Colon (tissue), 2 donors: ENCODE data around the gene RELL2.

Source experiments
- FAIRE-seq: peaks from 2 replicates; lab custom pipeline; 2012; peaks lifted over from hg19 to GRCh38; lab: Jason Lieb, UNC
- donor health status: control.
- donor health status: control.

Gene RELL2

DNA sequence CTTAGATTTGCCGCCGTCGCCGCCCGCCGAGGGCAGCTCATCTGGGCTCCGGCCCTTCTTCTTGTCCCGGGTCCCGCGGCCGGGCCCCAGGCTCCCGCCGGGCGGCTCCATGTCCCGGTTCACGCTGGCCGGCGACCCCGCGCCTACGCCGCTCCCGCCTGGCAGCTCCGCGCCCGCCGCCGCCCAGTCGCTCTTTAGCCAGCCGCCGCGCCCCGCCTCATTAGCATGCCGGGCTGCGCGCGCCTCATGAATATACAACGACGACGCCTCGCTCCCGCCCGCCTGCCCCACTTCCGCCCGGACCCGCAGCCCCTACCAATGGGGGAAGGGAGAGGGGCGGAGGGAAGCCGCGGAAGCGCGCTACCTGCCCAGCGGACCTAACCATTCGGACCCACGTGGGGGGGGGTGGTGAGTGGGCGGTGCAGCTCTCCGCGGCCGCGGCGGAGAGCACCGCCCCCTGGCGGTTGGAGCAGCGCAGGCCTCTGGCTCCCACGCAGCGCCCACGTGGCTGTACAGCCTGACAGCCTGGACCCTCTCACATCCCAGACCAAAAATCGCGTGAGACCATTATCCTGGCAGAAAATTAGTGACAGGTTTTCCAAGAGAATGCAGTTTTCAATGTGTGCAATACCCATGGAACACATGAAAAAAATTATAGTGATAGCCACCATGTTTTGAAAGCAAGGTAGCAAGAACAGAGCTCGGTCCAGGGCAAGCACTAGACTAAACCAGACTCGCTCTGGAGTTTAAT is 17.8 kb upstream of the RELL2 start, which contains the start of gene DIAPH1:
DIAPH1 (minus strand) TSS at position 197 of the 751 bp plus-strand sequence; CDS start at position 111, 86 bp downstream.
- FAIRE-seq, result no peak

DNA sequence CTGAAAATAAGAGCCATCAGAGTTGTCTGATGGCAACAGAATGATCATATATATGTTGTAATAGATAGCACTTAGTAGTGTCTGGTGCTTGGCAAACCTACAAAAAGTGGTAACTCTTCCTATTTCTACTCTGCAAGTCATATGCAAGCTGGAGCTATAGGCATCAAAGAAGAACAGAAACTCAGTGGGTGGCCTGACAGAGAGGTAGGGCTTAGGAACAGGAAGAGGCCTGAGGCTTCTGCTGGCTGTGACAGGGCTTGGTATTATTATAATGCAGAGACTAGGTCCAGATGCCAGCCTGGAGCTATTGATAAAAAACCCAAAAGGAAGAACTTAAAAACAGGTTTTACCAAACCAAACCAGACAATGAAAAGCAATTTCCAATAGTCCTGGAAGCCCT is 13.6 kb upstream of the RELL2 start:
- no peak for FAIRE-seq

DNA sequence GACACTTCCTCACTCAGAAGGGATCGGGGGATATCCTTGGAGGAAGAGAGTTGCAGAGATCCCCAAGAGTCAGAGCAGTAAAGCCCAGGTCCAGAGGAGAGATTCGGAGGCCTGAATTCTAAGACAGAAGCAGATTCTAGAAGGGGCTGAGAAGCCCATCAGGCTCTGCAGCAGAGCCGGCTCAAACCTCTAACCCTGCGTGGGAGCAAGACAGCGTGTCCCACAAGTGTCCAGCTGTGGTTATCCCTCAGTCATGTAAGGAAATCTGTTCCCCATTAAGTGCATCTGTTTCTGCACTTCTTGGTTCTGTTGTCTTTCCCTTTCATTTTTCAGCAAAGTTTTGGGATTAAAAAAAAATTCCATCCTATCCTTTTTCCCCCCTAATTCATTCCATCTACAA is 13.2 kb upstream of the RELL2 start:
- no peak for FAIRE-seq

DNA sequence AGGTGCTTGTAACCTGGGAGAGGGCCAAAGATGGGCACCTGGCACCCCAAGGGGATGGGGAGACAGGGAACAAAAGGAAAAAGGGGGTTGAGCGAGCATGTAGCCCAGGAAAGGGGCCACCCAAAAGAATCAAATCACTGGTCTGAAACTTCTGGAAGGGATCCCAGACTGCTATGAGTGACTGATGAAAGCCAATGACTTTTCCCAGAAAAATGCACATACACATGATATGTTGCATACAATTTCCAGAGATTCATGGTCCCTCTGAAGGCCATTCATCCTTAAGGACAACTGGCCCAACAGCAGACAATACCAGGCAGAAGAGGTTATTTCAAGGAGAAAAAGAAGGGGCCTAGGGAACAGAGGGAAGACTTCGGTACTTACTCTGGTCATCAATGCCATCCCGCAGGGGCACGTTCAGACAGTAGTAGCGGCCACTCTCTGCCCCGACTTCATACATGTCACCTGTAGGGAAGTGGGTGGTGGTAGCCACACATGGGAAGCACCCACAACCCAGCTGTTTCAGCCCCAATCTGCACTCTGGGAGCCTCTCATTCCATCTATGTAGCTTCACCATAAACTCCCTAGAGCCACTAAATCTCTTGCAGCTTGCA is 8.5 kb upstream of the RELL2 start:
- no peak for FAIRE-seq

DNA sequence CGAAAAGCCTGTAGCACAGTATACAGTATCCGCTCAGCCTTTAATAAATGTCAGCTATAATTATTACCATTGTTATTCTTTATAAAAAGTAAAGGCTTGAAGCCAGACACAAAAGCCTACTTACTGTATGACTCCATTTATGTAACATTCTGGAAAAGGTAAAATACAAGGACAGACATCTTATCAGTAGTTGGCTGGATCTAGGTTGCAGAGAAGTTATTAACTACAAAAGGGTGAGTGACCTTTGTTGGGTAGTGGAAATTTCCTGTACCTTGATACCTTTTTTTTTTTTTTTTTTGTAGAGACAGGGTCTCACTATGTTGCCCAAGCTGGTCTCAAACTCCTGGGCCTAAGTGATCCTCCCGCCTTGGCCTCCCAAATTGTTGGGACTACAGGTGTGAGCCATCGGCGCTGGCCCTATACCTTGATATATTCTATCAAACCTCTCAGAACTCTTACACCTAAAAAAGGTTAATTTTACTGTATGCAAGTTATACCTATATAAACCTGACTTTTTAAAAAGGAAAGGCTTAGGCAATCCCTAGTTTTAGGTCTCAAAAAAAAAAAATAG is 6.1 kb upstream of the RELL2 start:
- no peak for FAIRE-seq

DNA sequence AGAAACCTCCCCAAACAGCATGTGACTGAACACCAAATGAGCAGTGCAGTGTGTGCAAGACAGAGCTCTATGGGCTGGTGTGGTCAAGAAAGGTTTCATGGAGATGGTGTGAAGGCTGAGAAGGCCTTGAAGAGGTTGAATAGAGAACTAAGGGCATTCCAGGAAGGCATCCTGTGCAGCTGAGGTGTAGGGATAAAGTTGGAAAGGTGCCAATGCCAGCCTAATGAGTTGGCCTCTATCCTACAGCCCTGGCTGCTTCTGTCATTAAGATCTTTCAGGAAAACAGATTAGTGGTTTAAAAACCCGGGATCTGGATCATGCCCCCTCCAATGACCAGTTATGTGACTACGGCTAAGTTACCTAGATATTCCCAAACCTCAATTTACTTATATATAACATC is 4.1 kb upstream of the RELL2 start:
- FAIRE-seq, result no peak

DNA sequence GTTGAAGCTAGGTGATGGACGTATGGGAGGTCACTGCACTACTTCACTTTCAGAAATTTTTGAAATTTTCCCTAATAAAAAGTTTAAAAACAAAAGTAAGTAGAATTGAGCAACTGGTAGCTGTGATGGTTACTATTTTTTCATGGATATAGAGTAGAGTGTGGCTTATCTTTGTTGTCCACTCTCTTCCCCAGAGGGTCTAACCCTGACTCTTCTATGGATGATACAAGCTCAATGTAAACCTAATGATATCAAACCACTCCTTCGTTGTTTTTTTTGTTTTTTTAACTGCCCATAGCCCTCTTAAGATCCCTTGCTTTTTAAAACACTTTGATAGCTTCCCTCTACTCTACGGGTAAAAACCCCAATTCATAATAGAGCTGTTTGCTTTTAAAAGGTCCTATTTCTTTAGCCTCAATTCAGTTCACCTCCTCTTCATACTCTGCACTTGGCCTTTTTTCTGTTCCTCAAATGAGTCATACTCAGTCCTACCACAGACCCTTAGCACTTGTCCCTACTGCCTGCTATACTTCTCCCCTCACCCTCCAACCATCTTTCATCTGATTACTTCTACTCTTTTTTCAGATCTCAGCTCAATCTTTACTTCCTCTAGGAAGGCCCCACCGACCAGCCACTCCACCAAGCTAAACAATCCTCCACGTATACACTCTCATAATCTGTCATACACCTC is 2.8 kb upstream of the RELL2 start:
- no peak for FAIRE-seq

DNA sequence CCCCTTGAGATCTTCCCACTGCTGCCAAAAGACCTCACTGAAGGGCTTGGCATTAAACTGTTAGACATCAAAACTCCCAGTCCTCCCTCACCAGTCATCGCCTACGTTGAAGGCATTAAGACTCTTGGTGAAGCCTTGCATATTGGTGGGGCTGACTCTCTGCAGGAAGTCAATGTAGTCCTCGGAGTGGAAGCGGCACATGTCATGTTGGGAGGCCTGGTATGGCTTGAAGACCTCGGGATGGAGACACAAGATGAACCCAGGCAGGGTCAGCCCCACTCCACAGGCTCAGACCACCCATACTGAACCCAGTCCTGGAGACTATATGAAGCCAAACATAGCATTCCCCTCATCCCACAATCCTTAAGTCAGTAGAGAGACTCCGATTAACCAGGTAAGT is 2.1 kb upstream of the RELL2 start:
- FAIRE-seq, result no peak

DNA sequence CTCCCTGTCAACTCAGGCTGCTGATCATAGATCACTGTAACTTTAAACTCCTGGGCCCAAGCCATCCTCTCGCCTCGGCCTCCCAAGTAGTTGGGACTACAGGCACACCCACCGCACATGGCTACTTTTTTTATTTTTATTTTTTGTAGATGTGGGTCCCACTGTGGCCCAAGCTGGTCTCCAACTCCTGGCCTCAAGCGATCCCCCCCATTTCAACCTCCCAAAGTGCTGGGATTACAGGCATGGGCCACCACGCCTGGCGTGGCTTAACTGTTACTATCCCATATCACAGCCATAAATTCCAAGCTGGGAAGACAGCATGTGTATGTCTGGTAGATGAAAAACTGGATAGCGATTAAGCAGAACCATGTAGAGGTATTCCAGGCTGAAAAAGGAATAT is 1.2 kb upstream of the RELL2 start:
- no peak for FAIRE-seq

DNA sequence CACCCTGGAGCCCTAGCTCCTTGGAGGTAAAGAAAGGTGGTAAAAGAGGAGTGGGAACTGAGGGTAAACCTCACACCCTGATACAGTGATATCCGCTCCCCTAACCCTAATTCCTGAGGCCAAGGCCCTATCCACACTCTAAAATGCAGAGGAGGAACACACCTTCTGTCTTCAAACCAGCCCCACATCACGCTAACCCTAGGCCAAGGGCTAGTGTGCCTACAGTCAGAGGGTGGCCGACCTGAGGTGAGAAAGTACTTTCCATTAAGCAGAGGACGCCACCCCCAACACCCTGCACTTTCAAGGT is 738 bp upstream of the RELL2 start:
- FAIRE-seq, result no peak

DNA sequence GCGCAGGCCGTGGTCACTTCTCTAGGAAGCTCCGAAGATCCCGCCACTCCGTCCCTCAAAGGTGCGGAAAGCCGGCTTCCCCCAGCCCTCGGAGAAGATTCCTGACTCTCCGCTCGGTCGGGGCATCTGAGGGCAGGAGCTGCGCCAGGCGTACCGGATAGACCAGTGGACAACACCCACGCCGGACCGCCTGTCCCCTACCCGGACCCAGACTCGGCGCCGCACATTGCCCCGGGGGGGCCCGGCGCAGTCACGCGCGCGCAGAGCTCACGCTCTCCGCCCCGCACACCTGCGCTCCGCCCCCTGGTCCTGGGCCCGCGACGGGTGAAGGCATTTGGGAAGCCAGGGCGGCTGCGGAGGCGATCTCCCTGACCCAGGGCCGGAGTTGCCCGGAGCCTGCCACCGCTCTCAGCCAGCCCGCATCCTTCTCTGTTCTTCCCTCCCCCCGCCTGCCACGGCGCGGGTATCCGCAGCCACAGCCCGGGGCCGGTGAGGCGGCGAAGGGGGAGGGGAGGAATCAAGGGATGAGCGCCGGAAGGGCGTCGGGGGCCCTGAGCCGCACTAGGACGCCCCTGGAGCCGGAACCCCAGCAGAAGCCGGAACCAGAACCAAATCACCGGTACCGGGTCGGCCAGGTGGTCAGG is 448 bp downstream of the RELL2 start:
- FAIRE-seq, result no peak

DNA sequence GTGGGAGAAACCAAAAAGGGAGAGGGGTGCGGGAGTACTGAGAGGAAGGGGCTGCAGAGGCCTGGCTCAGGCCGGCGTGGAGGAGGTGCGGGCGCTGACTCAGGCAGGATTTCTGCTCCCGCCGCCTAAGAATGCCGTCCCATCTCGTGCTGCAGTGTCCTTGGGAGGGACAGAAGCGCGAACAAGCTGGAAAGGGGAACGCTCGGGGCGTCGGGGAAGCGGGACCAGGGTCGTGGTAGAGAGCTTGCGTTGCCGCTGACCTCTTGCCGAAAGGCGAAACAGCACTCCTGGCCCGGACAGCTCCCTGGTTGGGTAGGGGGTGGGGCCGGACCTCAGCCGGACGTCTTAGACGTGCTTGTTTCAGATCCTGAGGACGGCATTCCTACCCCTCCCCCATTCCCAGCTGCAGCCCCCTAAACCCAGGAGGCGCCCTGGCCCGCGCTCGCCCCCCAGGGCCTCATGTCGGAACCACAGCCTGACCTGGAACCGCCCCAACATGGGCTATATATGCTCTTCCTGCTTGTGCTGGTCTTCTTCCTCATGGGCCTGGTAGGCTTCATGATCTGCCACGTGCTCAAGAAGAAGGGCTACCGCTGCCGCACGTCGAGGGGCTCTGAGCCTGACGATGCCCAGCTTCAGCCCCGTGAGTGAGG is 1.1 kb downstream of the RELL2 start:
- no peak for FAIRE-seq

DNA sequence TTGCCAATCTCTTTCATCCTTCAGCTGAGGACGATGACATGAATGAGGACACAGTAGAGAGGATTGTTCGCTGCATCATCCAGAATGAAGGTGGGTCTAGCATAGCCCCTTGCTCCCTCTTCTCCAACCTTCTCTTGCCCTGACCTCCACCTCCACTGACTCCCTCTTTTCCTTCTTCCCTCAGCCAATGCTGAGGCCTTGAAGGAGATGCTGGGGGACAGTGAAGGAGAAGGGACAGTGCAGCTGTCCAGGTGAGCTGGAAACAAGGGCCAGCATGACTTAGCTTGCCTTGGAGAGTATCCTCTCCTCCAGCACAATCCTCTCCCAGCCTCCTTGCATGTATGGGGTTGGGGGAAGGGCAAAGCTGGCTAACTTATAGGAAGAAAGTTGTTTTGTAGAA is 2.0 kb downstream of the RELL2 start:
- FAIRE-seq, result no peak

DNA sequence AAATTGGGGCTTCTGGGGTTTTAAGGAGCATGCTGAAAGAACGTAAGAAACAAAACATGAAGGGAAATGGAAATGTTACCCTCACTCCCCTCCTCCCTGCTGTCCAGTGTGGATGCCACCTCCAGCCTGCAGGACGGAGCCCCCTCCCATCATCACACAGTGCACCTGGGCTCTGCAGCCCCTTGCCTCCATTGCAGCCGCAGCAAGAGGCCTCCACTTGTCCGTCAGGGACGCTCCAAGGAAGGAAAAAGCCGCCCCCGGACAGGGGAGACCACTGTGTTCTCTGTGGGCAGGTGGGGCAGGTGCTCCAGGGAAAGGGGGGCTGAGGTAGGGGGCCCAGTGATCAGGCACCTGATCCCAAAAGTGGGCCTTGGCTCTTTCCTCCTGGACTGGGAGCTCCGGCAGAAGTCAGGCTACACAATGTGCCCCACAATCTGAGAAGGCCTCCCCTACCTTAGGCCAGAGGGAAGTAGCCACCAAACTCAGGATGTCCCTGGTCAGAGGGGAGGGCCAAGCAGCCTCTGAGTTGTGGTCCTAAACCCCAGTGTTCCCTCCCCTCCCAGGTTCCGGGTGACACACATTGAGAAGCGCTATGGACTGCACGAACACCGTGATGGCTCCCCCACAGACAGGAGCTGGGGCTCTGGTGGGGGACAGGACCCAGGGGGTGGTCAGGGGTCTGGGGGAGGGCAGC is 2.7 kb downstream of the RELL2 start:
- FAIRE-seq, result no peak

DNA sequence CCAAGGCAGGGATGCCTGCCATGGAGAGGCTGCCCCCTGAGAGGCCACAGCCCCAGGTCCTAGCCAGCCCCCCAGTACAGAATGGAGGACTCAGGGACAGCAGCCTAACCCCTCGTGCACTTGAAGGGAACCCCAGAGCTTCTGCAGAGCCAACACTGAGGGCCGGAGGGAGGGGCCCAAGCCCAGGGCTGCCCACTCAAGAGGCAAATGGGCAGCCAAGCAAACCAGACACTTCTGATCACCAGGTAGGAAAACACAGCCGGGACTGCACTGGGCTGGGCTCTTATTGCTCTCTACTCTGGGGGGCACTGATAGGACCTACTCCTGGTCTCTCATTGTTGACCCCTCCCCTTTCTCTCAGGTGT is 3.2 kb downstream of the RELL2 start:
- FAIRE-seq, result no peak

DNA sequence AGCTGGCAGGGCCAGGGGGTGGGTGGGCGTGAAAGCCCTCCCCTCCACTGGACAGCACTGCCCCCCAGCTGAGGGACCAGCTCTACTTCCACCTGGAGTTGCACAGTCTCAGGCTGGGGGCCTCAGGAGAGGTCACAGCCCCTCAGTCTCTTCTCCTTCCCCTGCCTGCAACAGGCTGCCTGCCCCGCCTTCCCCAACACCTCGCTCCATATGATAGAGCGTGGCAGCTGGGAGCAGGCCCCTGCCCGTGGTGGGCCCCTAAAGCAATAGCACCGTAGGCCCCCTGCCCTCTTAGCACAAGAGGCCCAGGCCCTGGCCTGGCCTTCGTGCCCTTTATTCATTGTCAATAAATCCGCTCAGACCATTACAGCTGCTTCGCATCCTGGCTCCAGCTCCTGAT is 3.9 kb downstream of the RELL2 start:
- no peak for FAIRE-seq

DNA sequence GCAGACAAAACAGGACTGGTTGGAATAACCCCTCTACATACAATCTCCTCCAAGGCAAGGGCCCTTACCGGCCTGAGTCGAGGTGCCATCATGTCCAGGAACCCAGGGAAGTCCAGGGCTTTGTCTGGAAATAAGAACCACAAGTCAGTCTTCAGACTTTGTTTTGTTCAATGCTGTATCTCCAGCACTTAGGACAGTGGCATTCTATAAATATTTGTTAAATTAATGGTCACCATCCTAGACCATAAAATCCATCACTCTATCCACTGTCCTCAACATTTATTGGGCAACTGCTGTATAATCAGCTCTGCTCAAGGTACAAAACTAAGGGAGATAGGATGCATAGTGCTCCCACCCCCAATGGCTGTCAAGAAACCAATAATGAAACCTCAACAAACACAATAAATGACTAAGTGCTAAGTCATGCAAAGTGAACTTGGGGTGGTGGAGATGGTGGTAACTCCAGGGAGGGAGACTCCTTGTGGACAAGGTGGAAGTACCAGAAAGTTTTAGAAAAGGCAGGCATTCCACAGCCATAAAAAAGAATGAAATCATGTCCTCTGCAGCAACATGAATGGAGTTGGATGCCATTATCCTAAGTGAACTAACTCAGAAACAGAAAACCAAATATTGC is 5.0 kb downstream of the RELL2 start:
- FAIRE-seq, result no peak

DNA sequence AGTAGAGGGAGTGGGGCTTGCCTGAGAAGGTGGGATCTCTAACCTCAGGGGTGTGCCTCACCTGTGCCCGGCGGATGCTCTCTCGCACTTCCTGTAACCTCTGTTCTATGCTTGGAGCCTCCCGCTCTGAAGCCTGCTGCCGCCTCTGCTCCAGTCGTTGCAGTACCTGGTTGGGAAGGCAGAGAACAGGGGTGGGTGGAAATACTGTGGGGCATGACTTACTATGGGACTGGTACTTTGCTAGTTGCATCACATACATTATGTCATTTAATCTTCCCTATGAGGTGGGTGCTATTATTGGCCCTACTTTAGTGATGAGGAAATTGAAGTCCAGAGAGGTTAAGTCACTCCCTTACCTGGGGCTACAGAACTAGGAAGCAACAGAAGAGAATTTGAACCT is 9.2 kb downstream of the RELL2 start:
- no peak for FAIRE-seq

DNA sequence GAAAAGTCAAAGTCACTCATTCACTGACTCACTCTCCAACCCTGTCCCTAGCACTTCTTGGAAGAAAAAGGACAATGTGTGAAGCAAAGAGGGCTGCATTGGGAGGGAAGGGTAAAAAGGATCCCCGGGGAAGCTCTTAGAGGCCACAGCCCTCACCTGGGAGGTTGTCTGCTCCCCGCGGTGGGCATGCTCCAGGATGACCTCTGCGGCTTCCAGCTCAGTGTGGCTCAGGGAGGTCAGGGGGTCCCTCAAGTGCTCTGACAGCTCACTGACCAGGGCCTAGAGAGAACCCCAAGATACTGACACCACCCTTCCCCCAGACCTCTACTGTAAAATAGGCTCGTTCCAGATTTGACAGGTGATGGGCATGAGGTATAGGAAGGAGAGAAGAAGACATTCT is 10.4 kb downstream of the RELL2 start:
- no peak for FAIRE-seq

DNA sequence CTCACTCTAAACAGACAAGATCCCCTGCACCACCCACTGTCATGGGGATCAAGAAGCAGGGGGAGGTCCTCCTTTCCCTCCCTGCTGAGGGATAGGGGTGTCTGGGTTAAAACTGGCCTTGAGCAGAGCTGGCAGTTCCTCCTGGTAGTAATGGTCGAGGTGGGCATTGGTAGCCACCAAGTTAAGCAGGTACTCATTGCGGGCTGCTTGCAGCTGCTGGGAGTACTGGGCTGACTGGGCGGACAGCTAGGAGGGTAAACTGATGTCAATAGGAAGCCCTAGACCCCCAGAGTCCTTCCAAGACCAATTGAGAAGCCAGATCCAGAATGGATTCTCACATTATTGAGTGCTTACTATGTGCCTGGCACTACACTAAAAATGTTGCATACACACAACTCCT is 11.1 kb downstream of the RELL2 start:
- FAIRE-seq, result no peak

DNA sequence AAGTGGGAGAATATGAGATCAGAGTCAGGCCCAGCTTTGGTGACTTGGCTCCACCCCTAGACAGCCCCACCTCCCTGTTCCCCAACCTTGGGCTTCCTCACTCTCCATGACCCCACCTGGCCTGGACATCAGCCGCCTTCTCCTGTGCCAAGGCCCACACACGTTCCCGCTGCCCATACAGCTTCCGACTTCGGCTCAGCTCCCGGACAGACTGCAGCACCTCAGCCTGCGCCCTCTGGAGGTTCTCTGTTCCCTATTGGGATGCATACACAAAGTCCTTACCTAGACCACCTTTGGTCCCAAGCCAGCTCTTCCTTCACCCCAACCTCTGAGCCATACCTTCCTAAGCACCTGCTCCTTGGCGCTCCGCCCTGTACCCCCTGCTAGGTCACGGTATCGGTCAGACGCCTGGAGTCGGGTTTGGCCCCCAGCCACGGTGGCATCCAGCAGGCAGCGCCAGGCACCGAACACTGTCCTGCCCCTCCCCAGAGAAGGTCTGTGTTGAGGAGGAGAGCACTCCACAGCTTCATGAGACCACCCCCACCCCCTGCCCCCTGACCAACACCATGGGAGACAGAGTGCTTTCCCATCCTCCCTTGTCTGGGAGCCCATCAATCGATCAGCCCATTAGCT is 12.4 kb downstream of the RELL2 start:
- no peak for FAIRE-seq
